ENCODE data around the gene PRND.

DNA sequence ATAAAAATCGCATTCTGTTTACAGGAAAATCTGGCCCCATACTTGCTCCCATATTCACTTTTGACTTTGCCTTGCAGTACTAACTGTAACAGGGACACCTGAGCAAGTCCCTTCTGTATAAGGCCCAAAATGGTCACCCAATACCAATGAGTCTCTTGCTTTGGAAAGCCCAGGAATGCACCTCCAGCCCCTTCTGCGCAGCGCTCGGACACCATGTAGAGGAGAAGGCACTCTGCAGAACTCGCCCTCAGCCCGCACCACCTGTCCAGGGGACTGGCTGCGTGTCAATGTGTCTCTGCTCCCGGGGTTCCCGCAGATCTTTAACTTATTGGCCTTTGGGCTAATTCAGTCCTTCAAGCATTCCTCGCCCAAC is 746 bp upstream of the PRND start:
- TF ChIP-seq, protein P1, sequence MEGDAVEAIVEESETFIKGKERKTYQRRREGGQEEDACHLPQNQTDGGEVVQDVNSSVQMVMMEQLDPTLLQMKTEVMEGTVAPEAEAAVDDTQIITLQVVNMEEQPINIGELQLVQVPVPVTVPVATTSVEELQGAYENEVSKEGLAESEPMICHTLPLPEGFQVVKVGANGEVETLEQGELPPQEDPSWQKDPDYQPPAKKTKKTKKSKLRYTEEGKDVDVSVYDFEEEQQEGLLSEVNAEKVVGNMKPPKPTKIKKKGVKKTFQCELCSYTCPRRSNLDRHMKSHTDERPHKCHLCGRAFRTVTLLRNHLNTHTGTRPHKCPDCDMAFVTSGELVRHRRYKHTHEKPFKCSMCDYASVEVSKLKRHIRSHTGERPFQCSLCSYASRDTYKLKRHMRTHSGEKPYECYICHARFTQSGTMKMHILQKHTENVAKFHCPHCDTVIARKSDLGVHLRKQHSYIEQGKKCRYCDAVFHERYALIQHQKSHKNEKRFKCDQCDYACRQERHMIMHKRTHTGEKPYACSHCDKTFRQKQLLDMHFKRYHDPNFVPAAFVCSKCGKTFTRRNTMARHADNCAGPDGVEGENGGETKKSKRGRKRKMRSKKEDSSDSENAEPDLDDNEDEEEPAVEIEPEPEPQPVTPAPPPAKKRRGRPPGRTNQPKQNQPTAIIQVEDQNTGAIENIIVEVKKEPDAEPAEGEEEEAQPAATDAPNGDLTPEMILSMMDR (IDR thresholded peaks at IDR 0.05; ENCODE audit: control extremely low read depth in 1 of 3, insufficient read depth in 1 of 3, low read depth in 1 of 3, low read length in 3 of 3) = no peak
- no peak for TF ChIP-seq SRF (IDR thresholded peaks at IDR 0.05; ENCODE audit: low read depth, low read length)
